ENCODE measurements around the gene CLECL1.
"Not testable (repeated sequence)": the region's sequence is repeated elsewhere in the genome, so short reads cannot be mapped to it uniquely, and the experiment has no call there.

CLECL1 gene

DNA sequence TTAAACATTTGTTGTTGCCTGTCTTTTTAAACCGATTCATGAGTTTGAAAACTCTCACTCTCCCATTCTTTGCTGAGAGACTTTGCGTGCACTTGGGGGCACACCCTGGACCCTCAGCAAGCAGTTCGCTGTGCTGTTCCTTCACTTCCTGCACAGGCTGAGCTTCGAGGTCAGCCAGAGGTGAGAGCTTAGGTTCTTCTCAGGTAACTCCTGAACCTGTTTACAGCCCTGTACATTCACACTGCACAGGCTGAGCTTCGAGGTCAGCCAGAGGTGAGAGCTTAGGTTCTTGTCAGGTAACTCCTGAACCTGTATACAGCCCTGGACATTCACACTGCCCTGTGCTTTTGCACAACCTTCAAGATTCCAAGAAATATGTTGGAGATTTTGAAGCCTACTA lies 9.8 kb upstream of the CLECL1 start:
- Mint-ChIP-seq H3K9me3 (peaks cover 13% of the 10 kb centered on the region), H3K4me1 (peaks cover 74% of the 10 kb centered on the region), H3K36me3 (peaks cover 22% of the 10 kb centered on the region), H3K27ac (peak overlapping the region; percentile 100), H3K27me3 (peaks cover 7% of the 10 kb centered on the region), H3K4me3 (peak overlapping the region; percentile 88)
- DNase-seq, result peak; percentile 70
- CTCF ChIA-PET, result interaction anchor here (0.5 to 23.1 kb wide), 36 partner anchors 9 to 460 kb away, joined by 3 to 657 read pairs (median 5); partner anchors contain the start of genes CD69, CLEC2D and CLECL1

DNA sequence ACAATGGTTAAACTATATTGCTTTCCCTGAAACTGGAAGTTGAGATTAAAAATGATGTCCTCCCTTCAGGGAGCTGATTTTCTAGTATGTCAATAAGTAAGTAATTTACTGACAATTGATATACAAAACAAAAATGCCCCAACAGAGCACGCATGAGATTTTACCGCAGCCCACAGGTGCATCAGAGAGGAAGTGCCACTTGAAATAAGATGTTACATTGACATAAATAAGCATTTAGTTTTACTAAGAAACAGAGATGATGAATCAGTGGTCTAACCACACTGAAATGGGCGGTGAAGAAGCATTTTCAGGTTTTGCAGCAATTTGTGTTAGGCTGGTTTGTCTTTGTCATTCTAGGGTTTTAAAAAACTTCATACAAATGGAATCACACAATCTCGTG lies 8.8 kb upstream of the CLECL1 start:
- Mint-ChIP-seq H3K27ac (peak overlapping the region; percentile 100), H3K36me3 (peaks cover 22% of the 10 kb centered on the region), H3K27me3 (peaks cover 4% of the 10 kb centered on the region), H3K4me1 (peaks cover 75% of the 10 kb centered on the region), H3K4me3 (peak overlapping the region; percentile 88), H3K9me3 (peaks cover 13% of the 10 kb centered on the region)
- CTCF ChIA-PET, result interaction anchor here (1.2 to 23.1 kb wide), 10 partner anchors 10 to 410 kb away, joined by 5 to 657 read pairs (median 8); partner anchors contain the start of gene CLEC2D
- DNase-seq, result peak; percentile 89

DNA sequence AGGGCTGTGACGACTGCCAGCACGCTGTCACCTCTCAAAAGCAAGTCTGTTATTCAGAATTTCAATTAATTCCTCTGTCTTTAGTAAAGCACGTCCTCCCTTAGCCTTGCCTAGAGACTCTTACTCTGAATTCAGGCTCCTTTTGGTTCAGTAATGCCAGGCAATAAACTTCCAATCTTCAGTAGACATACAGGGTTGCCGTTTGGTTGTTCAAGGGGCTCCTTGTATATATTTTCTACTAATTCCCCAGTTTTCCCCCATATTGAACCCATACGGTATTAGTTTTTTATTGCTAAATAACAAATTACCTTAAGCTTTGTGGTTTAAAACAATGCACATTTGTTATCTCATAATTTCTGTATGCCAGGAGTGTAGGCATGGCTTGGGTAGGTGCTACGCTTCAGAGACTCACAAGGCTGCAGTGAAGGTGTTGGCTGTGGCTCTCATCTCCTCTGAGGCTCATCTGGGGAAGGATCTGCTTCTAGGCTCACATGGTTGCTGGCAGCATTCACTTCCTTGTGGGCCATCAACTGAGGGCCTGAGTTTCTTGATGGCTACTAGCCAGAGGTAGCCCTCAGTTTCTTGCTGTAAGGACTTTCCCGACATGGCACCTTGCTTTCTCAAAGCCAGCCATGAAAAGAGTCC lies 7.3 kb upstream of the CLECL1 start:
- Mint-ChIP-seq H3K27me3 (peaks cover 2% of the 10 kb centered on the region), H3K27ac (peak overlapping the region; percentile 90), H3K9me3 (peaks cover 13% of the 10 kb centered on the region), H3K4me1 (peaks cover 83% of the 10 kb centered on the region), H3K4me3 (peak overlapping the region; percentile 66), H3K36me3 (peaks cover 26% of the 10 kb centered on the region)
- DNase-seq, result peak; percentile 52
- CTCF ChIA-PET, result interaction anchor here (23.1 kb wide), 1 partner anchor 59 kb away, joined by 657 read pairs; no protein-coding TSS in a partner anchor

DNA sequence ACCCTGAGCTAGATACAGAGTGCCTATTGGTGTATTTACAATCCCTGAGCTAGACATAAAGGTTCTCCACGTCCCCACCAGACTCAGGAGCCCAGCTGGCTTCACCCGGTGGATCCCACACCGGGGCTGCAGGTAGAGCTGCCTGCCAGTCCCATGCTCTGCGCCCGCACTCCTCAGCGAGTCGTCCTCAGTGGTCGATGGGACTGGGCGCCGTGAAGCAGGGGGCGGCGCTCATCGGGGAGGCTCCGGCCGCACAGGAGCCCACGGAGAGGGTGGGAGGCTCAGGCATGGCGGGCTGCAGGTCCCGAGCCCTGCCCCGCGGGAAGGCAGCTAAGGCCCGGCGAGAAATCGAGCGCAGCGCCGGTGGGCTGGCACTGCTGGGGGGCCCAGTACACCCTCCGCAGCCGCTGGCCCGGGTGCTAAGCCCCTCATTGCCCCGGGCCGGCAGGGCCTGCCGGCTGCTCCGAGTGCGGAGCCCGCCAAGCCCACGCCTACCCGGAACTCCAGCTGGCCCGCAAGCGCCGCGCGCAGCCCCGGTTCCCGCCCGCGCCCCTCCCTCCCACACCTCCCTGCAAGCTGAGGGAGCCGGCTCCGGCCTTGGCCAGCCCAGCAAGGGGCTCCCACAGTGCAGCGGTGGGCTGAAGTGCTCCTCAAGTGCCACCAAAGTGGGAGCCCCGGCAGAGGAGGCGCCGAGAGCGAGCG lies 6.7 kb upstream of the CLECL1 start:
- Mint-ChIP-seq H3K4me3 (peak overlapping the region; percentile 66), H3K27ac (peak overlapping the region; percentile 96), H3K9me3 (peaks cover 13% of the 10 kb centered on the region), H3K4me1 (peaks cover 76% of the 10 kb centered on the region), H3K36me3 (peaks cover 23% of the 10 kb centered on the region)
- CTCF ChIA-PET, H3K27me3 Mint-ChIP-seq: not testable (repeated sequence)
- DNase-seq, result peak; percentile 46

DNA sequence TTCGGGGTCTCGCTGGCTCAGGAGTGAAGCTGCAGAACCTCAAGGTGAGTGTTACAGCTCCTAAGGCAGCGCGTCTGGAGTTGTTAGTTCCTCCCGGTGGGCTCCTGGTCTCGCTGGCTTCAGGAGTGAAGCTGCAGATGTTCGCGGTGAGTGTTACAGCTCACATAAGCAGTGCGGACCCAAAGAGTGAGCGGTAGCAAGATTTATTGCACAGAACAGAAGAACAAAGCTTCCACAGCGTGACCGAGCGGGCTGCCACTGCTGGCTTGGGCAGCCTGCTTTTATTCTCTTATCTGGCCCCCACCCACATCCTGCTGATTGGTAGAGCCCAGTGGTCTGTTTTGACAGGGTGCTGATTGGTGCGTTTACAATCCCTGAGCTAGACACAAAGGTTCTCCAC lies 6.0 kb upstream of the CLECL1 start:
- H3K4me3 Mint-ChIP-seq, result peak overlapping the region; percentile 61

DNA sequence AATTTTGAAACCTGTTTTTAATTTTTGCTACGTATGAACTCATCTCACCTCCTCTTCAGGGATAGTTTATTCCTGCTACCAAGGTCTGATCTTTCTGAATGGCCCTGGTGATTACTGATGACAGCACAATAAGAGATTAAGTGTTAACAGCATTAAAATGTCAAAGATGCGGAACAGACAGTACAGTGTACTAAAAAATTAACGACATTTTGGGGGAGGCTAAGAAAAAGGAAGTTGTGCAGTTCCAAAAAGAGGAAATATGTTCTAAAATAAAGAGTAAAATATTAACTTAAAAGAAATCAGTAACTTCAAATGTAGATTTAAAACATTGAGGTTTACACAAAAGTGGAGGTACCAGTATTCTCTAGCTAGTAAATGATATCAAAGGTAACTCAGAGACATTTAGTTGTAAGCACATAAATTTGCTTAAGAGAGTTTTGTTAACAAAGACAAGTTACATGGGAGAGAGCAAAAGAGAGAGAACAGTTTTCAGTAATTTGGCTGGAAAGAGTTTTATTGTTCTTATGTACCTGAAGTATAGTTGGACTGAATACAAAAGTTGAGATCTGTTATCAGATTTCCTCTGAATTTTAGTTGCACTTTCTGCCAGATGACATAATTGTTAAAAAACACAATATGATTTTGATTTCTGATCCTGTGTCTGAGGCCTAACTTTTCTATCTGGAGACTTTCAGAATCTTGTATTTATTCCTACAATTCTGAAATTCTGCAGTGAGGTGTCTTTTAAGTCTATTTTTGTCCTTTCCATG lies 4.2 kb upstream of the CLECL1 start:
- H3K4me3 Mint-ChIP-seq, result peak overlapping the region; percentile 51
- H3K36me3 Mint-ChIP-seq, result peaks cover 32% of the 10 kb centered on the region
- peaks cover 13% of the 10 kb centered on the region for H3K9me3 Mint-ChIP-seq
- DNase-seq, result no peak
- H3K4me1 Mint-ChIP-seq, result peaks cover 70% of the 10 kb centered on the region
- CTCF ChIA-PET, result no interaction called here
- H3K27me3 Mint-ChIP-seq, result no peaks in the 10 kb centered on the region
- peak overlapping the region; percentile 96 for H3K27ac Mint-ChIP-seq

More for the DNA sequence above, 6.0 kb upstream of the CLECL1 start:
- peaks cover 23% of the 10 kb centered on the region for H3K36me3 Mint-ChIP-seq
- peak overlapping the region; percentile 96 for H3K27ac Mint-ChIP-seq
- CTCF ChIA-PET, DNase-seq, H3K27me3 Mint-ChIP-seq: not testable (repeated sequence)
- peaks cover 13% of the 10 kb centered on the region for H3K9me3 Mint-ChIP-seq
- peaks cover 73% of the 10 kb centered on the region for H3K4me1 Mint-ChIP-seq

DNA sequence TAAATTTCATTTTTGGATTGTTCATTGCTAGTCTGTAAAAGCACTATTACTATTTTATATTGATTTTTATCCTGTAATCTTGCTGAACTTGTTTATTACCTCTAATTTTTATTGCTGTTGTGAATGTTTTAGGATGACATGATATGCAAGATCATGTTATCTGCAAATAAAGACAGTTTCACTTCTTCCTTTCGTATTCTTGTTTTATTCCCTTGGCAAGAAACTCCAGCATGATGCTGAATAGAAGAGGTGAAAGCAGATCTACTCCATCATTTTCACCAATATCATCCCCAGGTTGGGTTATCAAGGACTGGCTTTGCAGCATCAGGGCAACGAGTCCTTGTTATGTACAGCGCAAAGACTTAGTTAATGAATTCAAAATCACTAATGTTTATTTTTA lies 2.7 kb upstream of the CLECL1 start:
- Mint-ChIP-seq H3K4me1 (peaks cover 74% of the 10 kb centered on the region), H3K4me3 (no peak overlapping the region), H3K27me3 (no peaks in the 10 kb centered on the region), H3K27ac (no peak overlapping the region), H3K36me3 (peaks cover 33% of the 10 kb centered on the region), H3K9me3 (peaks cover 14% of the 10 kb centered on the region)
- DNase-seq, result no peak
- CTCF ChIA-PET, result no interaction called here

DNA sequence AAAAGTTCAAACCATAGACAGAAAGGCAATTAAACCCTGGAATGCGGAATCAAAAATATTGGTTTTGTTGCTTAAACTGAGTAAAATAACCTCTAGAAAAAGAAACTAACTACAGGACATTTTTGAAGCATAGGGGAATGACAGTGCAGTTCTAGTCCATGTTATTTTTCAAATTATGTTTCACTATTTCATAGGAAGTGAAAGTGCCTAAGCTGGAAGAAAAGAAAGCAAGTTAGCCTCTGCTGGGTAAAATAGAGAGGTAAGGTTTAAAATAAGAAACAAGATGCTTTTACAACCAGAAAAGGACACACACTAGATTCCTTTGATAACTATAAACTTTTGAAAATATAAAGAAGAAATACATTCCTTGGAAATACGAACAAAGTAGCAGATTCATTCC lies 1.1 kb downstream of the CLECL1 start:
- H3K4me1 Mint-ChIP-seq, result peaks cover 53% of the 10 kb centered on the region

DNA sequence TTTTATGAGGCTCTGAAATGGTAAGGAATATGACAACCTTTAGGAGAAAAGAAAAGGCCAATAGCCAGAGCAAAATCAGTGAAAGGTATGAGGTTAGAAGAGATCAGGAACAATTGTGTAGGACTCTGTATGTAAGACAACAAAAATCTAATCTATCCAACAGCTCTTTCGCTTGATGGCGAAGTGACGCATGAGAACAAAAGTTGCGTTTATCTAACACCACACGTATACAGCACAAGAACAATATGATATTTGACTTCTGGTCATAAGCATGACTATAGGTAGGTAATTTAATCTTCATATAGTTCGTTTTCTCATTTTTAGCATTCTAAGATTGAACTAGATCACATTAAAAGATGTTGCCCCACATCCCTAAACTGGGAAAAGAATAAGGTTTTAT lies 1.5 kb downstream of the CLECL1 start:
- Mint-ChIP-seq H3K27ac (peak overlapping the region; percentile 77), H3K27me3 (no peaks in the 10 kb centered on the region), H3K4me3 (peak overlapping the region; percentile 67), H3K4me1 (peaks cover 49% of the 10 kb centered on the region), H3K36me3 (peaks cover 14% of the 10 kb centered on the region), H3K9me3 (peaks cover 3% of the 10 kb centered on the region)
- CTCF ChIA-PET, result interaction anchor here (1.4 kb wide), 1 partner anchor 84 kb away, joined by 3 read pairs; no protein-coding TSS in a partner anchor
- no peak for DNase-seq

More for the DNA sequence above, 1.1 kb downstream of the CLECL1 start:
- Mint-ChIP-seq H3K4me3 (peak overlapping the region; percentile 67), H3K36me3 (peaks cover 17% of the 10 kb centered on the region), H3K9me3 (peaks cover 3% of the 10 kb centered on the region), H3K27me3 (no peaks in the 10 kb centered on the region), H3K27ac (peak overlapping the region; percentile 77)
- no peak for DNase-seq
- CTCF ChIA-PET, result interaction anchor here (1.4 kb wide), 1 partner anchor 84 kb away, joined by 3 read pairs; no protein-coding TSS in a partner anchor

DNA sequence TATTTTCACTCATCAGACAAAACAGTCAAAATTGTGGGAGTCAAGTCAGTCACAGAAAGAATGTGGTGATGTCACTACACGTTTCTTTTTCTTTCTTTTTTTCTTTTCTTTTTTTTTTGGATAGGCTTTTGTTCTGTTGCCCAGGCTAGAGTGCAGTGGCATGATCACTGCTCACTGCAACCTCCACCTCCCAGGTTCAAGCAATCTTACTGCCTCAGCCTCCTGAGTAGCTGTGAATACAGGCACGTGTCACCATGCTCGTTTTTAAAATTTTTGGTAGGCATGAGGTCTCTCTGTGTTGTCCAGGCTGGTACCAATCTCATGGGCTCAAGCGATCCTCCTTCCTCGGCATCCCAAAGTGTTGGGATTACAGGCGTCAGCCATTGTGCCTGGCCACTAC lies 2.3 kb downstream of the CLECL1 start:
- CTCF ChIA-PET, result interaction anchor here (0.7 to 1.4 kb wide), 5 partner anchors 9 to 399 kb away, joined by 3 to 4 read pairs (median 3); no protein-coding TSS in a partner anchor
- Mint-ChIP-seq H3K4me3 (no peak overlapping the region), H3K27me3 (peaks cover 3% of the 10 kb centered on the region), H3K27ac (no peak overlapping the region), H3K4me1 (peaks cover 45% of the 10 kb centered on the region), H3K9me3 (peaks cover 3% of the 10 kb centered on the region), H3K36me3 (peaks cover 14% of the 10 kb centered on the region)
- no peak for DNase-seq

DNA sequence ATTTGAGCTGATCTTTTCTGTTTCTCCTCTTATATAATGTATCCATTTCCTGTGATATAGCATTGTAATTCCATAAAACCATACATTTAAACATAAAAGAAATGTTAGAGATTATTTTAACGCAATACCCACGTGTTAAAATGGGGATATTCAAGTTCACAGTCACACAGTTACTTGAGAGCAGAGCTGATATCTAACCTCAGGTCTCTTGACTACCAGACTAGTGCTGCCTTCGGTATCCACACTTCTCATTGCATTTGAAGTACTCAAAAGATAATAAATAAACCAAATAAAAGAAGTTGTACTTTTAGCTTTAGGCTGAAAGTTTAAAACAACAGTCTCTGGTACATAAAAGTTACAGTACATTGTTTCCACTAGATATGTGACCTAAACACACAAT lies 2.9 kb downstream of the CLECL1 start:
- no peak for DNase-seq
- H3K36me3 Mint-ChIP-seq, result peaks cover 14% of the 10 kb centered on the region
- H3K27me3 Mint-ChIP-seq, result peaks cover 3% of the 10 kb centered on the region
- no peak overlapping the region for H3K4me3 Mint-ChIP-seq
- no peak overlapping the region for H3K27ac Mint-ChIP-seq
- H3K9me3 Mint-ChIP-seq, result peaks cover 3% of the 10 kb centered on the region
- CTCF ChIA-PET, result interaction anchor here (0.7 to 1.2 kb wide), 6 partner anchors 8 to 399 kb away, joined by 3 to 5 read pairs (median 3); no protein-coding TSS in a partner anchor
- peaks cover 48% of the 10 kb centered on the region for H3K4me1 Mint-ChIP-seq

DNA sequence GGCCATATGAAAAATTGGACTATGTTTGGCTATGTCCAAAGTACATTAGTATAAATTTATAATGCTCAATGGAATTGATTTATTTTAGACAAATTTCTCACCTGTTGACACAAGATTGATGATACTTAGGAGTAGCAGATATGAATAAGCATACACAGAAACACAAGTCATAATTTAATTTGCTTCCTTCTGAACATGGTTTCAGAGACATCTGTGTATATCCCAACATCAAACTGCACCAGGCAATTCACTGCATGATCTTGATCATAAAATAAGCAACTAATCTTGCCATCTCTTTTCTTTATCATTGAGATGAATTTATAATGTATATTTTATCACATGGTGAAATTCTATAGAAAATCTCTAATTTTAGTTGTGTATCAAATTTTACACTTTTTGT lies 3.8 kb downstream of the CLECL1 start:
- H3K4me1 Mint-ChIP-seq, result peaks cover 49% of the 10 kb centered on the region
- H3K4me3 Mint-ChIP-seq, result no peak overlapping the region
- CTCF ChIA-PET, result interaction anchor here (1.2 kb wide), 1 partner anchor 14 kb away, joined by 5 read pairs; no protein-coding TSS in a partner anchor
- peaks cover 16% of the 10 kb centered on the region for H3K36me3 Mint-ChIP-seq
- peaks cover 5% of the 10 kb centered on the region for H3K9me3 Mint-ChIP-seq
- no peak overlapping the region for H3K27ac Mint-ChIP-seq
- H3K27me3 Mint-ChIP-seq, result peaks cover 3% of the 10 kb centered on the region
- no peak for DNase-seq

DNA sequence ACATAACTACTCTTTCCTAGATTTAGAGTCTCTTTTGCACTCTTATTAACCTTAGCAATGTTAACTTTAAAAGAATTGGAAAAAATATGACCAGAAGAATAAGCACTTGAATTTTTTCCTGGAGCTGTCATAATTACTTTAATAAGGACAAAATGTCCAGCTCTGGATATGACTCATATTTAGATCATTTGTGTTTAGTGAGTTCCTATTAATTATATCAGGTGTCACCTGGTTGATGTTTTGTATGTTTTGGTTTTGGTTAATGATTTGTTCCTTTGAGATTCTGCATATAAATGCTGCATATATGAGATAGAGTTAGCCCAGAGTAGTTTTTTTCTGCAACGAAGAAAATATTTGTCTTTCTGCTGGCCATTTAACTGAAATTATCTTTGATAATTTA lies 5.1 kb downstream of the CLECL1 start:
- Mint-ChIP-seq H3K27ac (no peak overlapping the region), H3K9me3 (peaks cover 5% of the 10 kb centered on the region), H3K4me1 (peaks cover 42% of the 10 kb centered on the region), H3K36me3 (peaks cover 16% of the 10 kb centered on the region), H3K4me3 (no peak overlapping the region), H3K27me3 (peaks cover 3% of the 10 kb centered on the region)
- CTCF ChIA-PET, result interaction anchor here (1.6 kb wide), 1 partner anchor 20 kb away, joined by 7 read pairs; no protein-coding TSS in a partner anchor
- no peak for DNase-seq
